ENCODE data around the gene CHAF1A. TPM values are rescaled to one million over a fixed set of nuclear protein-coding genes. Genes with fewer than 3 reads are reported as not detected.

The CHAF1A gene
- total and polyA plus RNA-seq, 10 donors = 3.8 to 17.9 (median 10.0) TPM

DNA sequence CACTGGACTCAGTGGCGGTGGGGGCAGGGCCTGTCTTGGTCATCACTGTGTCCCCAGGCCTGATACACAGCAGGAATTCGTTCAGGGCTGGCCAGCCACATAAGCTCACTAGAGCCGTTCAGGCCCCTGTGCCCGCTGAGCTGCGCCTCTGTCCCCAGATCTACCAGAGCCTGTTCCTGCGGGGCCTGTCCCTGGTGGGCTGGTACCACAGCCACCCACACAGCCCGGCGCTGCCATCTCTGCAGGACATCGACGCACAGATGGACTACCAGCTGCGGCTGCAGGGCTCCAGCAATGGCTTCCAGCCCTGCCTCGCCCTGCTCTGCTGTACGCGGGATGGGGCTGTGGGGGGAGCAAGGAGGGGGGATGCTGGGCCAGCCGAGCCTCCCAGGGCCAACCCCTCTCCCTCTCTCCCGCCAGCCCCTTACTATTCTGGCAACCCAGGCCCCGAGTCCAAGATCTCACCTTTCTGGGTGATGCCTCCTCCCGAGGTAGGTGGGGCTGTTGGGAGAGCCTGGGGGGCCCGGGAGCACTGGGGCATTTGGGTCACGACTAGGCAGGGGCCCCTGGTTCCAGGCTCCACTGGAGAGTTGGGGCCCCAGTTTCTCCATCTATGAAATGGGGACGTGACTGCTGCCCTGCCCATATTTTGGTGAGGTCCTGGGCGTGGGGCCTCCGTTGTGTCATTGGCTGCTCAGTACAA lies 45.2 kb upstream of the CHAF1A start:
- 84 to 93% (median 88%) methylated on average over 14 to 23 of the region's 23 CpGs for WGBS, 5 donors
- Histone ChIP-seq H3K4me1 (peaks cover 0 to 15% (median 0%) of the 10 kb centered on the region in 6 donors), H3K9me3 (no peaks in the 10 kb centered on the region), H3K27ac (no peak overlapping the region), H3K36me3 (peaks cover 2 to 86% (median 44%) of the 10 kb centered on the region in 6 donors), H3K4me3 (no peak overlapping the region), H3K27me3 (replicated peaks in 1 of 7) (no peaks in the 10 kb centered on the region)
- intact Hi-C loops (cut with DNase I; ENCODE audit: low total_unique reads) = no loop called here
- peak; percentile 70 for DNase-seq
- TF ChIP-seq POLR2A (IDR thresholded peaks at IDR 0.05) = no peak
- TF ChIP-seq, protein P1, sequence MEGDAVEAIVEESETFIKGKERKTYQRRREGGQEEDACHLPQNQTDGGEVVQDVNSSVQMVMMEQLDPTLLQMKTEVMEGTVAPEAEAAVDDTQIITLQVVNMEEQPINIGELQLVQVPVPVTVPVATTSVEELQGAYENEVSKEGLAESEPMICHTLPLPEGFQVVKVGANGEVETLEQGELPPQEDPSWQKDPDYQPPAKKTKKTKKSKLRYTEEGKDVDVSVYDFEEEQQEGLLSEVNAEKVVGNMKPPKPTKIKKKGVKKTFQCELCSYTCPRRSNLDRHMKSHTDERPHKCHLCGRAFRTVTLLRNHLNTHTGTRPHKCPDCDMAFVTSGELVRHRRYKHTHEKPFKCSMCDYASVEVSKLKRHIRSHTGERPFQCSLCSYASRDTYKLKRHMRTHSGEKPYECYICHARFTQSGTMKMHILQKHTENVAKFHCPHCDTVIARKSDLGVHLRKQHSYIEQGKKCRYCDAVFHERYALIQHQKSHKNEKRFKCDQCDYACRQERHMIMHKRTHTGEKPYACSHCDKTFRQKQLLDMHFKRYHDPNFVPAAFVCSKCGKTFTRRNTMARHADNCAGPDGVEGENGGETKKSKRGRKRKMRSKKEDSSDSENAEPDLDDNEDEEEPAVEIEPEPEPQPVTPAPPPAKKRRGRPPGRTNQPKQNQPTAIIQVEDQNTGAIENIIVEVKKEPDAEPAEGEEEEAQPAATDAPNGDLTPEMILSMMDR (IDR thresholded peaks at IDR 0.05 in 8 of 11, conservative IDR thresholded peaks at IDR 0.05 in 3 of 11) = no peak
- peak in 1 of 3 donors; percentile 70 for TF ChIP-seq POLR2AphosphoS5 (IDR thresholded peaks at IDR 0.05)

DNA sequence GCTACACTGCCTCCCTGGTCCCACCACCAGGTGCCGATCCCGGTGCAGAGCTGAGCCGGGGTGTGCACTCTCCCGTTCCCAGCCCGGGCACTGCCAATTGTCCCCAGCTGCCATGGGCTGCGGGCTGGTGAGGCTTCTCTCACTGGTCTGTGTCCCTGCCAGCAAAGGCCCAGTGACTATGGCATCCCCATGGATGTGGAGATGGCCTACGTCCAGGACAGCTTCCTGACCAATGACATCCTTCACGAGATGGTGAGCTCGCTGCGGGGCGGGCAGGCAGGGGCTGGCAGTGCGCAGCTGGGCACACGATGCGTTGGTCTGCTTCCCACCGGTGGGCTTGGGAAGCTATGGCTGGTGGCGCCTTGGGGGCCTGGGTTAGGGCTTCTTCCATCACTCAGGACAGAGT lies 44.5 kb upstream of the CHAF1A start:
- H3K27me3 ChIP-seq (replicated peaks in 1 of 7) = no peaks in the 10 kb centered on the region
- no peaks in the 10 kb centered on the region for H3K9me3 ChIP-seq
- DNase-seq = no peak
- TF ChIP-seq POLR2AphosphoS5 (IDR thresholded peaks at IDR 0.05) (peak; percentile 43 to 78 (median 52)), POLR2A (IDR thresholded peaks at IDR 0.05) (no peak)
- H3K4me1 ChIP-seq = peaks cover 0 to 8% (median 0%) of the 10 kb centered on the region in 6 donors
- peaks cover 4 to 92% (median 51%) of the 10 kb centered on the region in 6 donors for H3K36me3 ChIP-seq
- H3K27ac ChIP-seq = no peak overlapping the region
- intact Hi-C loops (cut with DNase I; ENCODE audit: low total_unique reads) = no loop called here
- no peak overlapping the region for H3K4me3 ChIP-seq
- WGBS, 5 donors = 90 to 95% (median 94%) methylated on average over 8 to 16 of the region's 16 CpGs

DNA sequence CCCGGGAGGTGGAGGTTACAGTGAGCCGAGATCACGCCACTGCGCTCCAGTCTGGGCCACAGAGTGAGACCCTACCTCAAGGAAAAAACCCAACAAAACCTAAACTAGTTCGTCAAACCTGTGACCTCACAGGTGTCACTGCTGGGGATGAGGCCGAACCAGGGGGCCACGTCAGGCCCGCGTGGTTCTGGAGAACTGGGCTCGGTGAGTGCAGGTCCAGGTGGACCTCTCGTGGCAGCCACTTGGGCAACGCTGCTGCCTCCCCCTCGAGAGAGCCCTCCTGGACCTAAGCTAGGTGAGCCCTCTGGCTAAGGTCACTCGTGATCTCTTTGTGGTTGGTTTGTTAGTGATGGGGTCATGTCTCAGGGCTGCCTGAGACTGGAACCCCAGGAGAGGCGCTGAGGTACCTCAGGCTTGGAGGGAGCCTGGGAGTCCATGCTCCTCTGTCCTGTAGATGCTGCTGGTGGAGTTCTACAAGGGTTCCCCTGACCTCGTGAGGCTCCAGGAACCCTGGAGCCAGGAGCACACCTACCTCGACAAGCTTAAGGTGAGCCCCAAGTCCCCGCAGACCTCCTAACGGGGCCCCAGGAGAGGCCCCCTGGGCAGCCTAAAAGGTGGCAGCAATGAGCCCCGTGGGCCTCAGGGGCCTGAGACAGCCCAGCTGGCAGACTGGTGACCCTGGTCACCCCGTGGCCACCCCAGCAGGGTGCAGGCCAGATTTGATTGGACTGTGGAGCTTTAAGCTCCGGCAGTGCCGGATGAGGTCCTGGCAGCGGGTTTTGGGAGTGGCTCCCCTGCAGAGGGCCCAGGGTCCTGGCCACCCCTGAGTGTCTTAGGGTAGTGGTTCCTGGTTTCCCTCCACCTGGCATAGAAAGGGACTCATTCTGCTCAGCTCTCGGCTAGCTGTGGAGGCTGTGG lies 43.5 kb upstream of the CHAF1A start:
- H3K36me3 ChIP-seq = peaks cover 4 to 97% (median 62%) of the 10 kb centered on the region in 6 donors
- DNase-seq = no peak

DNA sequence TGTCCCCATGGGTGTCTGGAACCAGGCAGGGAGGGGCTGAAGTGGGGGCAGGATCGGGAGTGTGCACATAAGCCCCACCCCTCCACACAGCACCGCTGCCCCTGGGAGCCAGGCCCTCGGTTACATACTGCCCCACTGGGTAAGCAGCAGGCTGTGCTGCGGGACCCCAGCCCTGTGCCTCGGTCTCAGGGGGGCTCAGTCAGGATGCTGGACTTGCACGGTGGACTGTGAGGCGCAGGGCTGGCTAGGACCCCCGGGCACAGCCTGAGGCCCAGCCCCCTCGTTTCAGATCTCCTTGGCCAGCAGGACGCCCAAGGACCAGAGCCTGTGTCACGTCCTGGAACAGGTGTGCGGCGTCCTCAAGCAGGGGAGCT lies 42.8 kb upstream of the CHAF1A start:
- H3K36me3 ChIP-seq = peaks cover 4 to 98% (median 68%) of the 10 kb centered on the region in 6 donors
- intact Hi-C loops (cut with DNase I; ENCODE audit: low total_unique reads) = no loop called here
- H3K27me3 ChIP-seq (replicated peaks in 1 of 7) = no peaks in the 10 kb centered on the region
- 86 to 89% (median 89%) methylated on average over 7 to 13 of the region's 13 CpGs for WGBS, 5 donors
- TF ChIP-seq, protein P1 (IDR thresholded peaks at IDR 0.05 in 8 of 11, conservative IDR thresholded peaks at IDR 0.05 in 3 of 11) = no peak
- TF ChIP-seq POLR2A (IDR thresholded peaks at IDR 0.05) (no peak), POLR2AphosphoS5 (IDR thresholded peaks at IDR 0.05) (peak in 2 of 3 donors; percentile 23 to 65)
- H3K27ac ChIP-seq = no peak overlapping the region
- H3K9me3 ChIP-seq = no peaks in the 10 kb centered on the region
- no peak overlapping the region for H3K4me3 ChIP-seq
- DNase-seq = peak; percentile 64
- H3K4me1 ChIP-seq = peaks cover 0 to 6% (median 0%) of the 10 kb centered on the region in 6 donors

More for the DNA sequence above, 43.5 kb upstream of the CHAF1A start:
- no peak for TF ChIP-seq POLR2A (IDR thresholded peaks at IDR 0.05)
- TF ChIP-seq, protein P1 (IDR thresholded peaks at IDR 0.05 in 8 of 11, conservative IDR thresholded peaks at IDR 0.05 in 3 of 11) = no peak
- peak; percentile 28 to 57 (median 45) for TF ChIP-seq POLR2AphosphoS5 (IDR thresholded peaks at IDR 0.05)
- Histone ChIP-seq H3K27ac (no peak overlapping the region), H3K4me3 (no peak overlapping the region), H3K4me1 (peaks cover 0 to 6% (median 0%) of the 10 kb centered on the region in 6 donors), H3K27me3 (replicated peaks in 1 of 7) (no peaks in the 10 kb centered on the region), H3K9me3 (no peaks in the 10 kb centered on the region)
- 87 to 93% (median 90%) methylated on average over 15 to 25 of the region's 25 CpGs for WGBS, 5 donors
- intact Hi-C loops (cut with DNase I; ENCODE audit: low total_unique reads) = no loop called here
